GM18526 (cell line): ENCODE measurements around the gene FMNL2.

Source experiments
- POLR2A ChIP-seq: IDR thresholded peaks from 3 replicates; pipeline ENCODE4 v1.6.1; 2011; ENCODE audit not compliant: insufficient read length; ENCODE audit errors: extremely low read depth

The FMNL2 gene

DNA sequence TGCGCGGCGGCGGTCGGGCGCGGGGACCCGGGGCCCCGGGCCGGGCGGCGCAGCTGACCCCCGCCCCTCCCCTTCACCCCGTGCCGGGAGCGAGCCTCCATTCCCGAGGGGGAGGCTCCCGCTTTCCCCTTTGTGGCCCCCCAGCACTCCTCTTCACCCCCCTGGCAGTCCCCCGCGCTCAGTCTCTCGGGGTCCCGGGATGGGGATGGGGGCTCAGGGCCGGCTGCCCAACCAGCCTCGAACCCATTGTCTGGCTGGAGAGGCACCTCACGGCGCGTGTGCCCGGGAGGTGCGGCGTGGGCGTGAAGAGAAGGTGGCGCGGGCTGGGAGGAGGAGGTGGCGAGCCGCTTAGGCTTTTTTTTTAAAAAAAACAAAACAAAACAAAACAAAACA lies 748 bp downstream of the FMNL2 start:
- TF ChIP-seq POLR2A: no peak

DNA sequence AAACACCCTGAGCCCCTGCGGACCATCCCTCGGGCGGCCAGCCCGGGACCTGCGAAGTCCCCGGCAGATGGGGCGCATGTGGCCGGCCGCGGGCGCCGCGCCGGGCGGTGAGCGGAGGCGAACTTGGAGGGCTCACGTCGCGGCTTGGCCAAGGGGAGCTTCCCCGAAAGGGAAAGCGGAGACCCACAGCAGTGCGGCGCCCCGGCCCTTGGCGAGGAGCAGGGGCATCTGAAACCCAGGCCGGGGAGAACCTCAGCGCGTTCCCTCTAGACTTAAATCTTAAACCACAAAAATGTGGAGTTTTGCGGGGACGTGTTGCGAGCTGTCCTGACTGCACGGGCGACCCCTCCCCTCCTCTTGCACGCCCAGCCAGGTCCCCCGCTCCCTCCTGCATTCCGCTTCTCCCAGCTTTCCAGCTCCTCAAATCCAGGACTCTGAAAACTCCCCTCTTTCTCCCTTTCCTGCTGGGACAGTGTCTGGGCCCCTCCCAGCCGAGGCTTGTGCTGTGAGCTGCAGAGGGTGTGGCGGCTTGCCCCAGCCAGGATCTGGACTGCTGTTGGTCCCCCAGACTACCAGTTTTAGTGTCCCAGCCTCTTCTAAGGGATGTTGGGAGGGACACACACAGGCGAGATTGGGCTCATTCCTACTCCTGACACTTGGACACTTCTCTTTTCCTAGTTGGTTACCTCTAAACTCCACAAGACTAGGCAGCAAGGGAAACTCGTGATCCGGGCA lies 1.3 kb downstream of the FMNL2 start:
- TF ChIP-seq POLR2A: no peak

DNA sequence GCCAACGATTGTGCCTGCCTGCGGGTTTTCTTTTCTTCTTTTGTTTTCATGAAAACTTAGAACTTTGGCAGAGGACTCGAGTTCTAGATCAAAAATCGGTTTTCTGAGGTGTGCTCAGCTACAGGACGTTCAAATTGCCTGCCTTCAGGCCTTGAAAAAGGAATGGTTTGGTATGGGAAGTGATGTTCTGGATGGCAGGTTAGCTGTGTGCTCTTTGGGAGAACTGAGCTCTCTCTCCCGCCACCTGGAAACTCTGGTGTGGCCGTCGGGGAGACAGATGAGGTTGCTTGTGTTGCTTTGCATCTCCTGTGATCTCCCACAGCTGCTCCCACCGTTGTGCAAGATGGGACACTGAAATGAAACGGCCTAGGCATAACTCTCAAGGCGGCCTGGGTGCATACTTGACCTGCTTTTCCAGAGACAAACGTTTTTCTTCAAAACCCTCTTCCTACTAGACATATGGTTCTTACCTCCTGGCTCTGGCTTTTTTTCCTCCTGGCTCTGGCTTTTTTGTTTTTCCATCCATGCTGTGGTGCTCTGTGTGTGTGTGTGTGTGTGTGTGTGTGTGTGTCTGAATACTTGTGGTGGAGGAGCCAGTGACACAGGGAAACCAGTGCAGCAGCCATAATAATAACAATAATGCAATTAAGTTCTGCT lies 2.0 kb downstream of the FMNL2 start:
- TF ChIP-seq POLR2A: no peak

DNA sequence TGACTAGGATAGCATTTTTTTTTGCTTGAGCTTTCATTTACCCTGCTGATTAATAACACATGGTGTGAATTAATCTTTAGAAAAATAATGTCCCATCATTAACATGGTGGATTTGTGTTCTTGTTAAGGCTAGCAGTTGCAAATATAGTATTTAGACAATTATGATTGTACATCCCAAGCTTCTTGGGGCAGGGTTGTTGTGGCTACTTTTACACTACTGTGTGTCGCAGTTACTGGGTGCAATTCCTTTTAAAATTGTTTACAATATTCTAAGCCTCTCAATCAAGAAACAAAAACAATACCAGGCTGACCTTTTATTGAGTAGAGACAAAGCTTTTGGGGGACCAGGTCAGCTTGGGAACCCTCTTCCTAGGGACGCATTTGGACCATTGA lies 2.5 kb downstream of the FMNL2 start:
- TF ChIP-seq POLR2A: no peak

DNA sequence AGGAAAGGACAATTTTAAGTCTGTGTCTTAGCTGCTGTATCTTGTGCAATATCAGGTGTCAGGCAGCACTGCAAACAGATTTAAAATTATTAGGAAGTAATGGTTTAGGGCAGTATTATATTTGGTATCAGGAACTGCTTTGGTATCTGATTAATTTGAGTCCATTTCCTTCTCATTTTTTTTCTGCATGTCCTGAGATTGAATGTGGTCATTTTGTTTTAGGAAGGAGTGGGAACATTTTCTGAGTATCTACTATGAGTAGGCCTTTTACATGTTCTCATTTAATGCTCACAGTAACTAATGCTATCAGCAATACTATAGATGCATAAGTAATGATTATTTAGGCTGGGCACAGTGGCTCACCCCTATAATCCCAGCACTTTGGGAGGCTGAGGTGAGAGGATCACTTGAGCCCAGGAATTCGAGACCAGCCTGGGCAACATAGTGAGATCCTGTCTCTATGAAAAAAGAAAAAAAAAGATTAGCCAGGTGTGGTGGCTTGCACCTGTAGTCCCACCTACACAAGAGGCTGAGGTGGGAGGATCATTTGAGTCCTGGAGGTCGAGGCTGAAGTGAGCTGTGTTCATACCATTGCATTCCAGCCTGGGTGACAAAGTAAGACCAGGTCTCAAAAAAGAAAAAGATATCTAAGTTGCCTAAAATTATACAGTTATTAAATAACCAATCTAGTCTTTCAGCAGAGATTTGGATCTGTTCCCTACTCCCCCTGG lies 4.7 kb downstream of the FMNL2 start:
- TF ChIP-seq POLR2A: no peak

DNA sequence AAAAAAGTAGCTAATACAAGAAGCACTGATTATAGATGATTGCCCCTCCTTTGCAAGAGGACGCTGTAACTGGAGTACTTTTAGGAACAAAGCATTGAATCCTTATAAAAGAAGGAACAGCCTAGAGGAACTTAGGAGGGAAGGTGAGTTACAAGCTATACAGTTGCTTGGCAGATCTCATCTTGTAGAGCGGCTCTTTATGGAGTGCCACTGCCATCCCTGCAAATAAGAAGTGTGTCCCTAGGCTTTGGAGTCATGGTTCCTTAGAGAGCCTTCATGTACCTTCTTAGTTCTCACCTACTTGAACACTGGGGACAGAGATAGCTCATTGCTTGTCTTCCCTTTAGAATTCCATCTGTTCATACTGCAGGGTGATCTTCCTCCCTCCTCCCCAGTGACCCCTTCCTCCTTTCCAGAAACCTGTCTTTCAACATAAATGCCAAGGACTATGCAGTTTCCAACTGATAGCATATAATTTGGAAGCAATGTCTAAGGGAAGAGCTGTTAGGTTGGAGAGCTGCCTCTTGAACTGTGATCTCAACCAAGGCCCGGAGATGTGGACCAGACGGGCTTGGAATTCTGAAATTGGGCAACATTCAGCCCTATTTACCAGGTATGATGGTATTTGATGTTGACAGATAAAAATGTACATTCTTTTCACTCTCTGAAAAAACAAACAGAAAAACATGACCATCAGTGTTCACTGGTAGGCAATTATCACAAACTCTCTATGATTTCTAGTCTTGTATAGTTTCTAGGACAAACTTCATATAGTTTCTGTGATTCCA lies 7.5 kb downstream of the FMNL2 start:
- TF ChIP-seq POLR2A: no peak

DNA sequence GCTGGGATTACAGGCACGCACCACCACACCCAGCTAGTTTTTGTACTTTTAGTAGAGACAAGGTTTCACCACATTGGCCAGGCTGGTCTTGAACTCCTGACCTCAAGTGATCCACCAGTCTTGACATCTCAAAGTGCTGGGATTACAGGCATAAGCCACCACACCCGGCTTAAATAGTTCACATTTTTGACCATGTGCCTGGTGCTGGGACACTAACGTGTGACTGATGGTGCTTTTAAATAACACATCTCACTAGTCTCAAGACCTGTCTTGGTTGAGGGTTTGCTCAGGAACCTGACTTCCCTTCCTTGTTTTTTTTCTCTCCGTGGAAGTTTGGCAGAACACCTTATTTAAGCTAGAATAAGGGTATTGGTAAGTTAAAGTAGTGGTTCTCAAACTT lies 8.5 kb downstream of the FMNL2 start:
- no peak for TF ChIP-seq POLR2A

DNA sequence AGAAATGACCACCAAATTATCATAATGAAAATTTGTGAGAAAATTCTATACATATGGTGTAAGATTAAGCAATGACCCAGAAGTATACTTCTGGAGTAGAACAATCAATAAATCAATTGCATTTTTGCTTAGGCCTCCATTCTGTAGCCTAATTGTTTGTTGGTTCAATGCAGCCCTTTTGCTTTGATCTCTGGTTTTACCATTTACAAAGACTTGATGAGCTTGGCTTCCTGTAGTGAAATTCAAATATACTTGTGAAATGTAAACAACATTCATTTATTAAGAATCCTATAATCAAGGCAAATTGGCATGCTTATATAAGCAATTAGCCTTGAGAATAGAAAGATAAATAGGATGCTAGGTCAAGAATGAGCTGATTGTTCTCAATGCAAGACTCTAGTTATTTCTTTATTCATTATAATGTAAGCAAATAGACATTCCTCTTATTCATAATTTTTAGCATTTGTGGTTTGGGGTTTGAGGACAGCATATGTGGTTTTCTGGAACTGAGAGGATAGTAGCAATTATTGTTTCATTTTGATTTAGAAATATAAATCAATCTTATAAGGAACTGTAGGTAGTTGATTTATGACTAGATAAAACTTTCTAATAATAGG lies 9.7 kb downstream of the FMNL2 start:
- TF ChIP-seq POLR2A: no peak

DNA sequence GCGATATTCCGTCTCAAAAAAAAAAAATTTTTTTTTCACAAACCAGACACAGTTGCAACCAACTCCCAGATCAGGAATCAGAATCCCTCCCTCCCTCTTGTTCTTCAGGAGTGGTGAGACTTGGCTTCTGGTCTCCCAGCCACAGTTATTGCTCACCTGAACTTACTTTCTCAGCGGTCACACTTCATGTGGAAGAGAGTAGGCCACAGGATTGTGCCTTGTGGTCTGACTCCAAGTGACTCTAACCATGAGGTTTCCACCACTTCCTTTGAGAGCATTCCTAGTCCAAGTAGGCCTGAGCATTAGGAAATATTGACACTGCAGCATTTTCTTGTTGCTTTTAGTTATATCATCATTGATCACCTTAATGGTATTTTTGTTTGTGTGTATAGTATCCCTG lies 12.1 kb downstream of the FMNL2 start:
- TF ChIP-seq POLR2A: no peak

DNA sequence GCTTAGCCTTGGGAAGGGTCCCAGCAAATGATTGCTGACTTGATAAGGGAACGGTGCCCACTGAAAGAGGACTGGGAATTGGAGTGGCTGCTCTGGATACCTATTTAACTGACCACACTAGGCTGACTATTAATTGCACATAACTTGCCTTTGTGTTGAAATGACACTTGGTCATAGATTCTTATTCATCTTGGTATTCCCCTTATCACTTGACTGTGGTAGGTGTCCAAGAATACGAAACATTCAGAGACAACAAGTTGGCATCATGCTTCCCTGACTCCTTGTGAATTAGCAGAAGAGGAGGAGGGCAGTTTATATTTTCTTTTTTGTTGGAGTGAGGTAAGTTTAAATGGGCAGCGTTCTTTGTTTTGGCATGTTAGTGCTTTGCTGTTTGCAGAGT lies 13.4 kb downstream of the FMNL2 start:
- no peak for TF ChIP-seq POLR2A

DNA sequence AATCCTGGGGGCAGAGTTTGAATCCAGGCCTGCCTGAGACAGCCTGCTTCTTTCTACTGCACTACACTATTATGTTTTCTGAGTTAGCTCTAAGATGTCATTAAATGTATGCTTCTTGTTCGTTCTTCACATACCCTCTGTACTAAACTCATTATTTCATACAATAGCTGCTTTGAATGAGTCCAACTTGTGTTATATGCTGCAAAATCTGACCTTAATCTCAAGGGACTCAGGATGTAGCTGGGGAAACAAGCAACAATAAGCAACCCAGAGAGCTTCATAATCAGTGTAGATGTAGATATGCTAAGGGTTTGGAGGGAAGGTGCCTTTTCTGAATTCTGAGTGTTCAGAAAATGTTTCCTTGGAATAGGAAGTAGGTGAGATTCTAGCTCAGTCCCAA lies 14.4 kb downstream of the FMNL2 start:
- TF ChIP-seq POLR2A: no peak

DNA sequence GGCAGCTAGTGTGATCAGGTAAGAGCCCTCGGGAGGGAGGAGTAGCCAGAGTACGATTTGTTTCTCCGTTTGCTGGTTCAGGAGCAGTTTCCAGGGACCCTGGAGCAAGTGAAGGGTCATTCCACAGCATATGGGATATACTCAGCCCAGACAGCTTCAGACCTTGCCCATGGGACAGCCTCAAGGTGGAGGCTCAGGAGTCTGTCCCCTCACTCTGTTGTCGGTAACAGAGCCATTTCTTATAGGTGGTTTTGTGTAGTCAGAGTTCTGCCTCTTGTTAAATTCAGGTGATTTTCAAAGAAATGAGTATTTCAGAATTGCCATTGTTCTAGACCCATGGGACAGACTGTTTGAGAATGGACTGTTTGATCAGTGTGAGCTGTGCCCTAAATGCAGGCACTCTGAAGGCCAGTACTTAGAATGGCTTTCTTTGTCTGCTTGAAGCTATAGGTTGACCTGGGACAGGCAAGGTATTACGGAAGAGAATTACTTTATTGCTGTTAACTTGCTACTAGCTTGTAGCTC lies 15.2 kb downstream of the FMNL2 start:
- no peak for TF ChIP-seq POLR2A

DNA sequence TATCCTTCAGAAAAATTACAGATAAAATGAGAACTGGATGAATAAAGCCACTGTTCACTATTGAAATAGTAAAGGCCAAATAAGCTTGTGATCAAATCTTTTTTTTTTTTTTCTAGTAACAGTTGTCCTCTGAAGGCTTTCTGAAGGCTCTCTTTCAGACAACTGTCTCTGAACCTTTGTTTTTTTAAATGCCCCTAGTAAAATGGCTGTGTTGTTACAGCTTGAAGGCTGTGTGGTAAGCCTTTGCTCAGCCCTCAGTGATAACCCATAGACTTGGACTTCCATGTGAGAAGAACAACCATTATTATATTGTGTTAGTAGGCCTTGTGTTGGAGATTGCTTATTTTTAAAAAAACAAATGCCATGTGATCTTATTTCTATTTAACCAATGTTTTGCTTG lies 17.6 kb downstream of the FMNL2 start:
- TF ChIP-seq POLR2A: no peak

DNA sequence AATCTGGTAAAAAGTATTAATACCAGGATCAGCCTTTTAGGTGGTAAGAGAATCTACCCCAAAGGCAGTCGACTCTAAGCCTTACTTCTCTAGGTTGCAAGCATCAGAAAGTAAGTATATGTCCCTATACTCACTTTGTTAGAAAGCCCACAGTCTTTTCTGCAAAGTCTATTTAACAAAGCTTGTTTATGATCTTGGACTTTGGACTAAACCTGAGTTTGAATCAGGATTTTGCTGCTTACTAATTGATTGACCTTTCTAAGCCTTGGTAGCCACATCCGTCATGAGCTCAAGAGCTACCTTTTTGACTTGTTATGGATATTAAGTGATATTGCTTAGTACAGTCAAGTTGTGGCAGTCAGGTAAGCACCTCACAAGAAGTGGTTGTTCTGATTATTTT lies 18.4 kb downstream of the FMNL2 start:
- no peak for TF ChIP-seq POLR2A

DNA sequence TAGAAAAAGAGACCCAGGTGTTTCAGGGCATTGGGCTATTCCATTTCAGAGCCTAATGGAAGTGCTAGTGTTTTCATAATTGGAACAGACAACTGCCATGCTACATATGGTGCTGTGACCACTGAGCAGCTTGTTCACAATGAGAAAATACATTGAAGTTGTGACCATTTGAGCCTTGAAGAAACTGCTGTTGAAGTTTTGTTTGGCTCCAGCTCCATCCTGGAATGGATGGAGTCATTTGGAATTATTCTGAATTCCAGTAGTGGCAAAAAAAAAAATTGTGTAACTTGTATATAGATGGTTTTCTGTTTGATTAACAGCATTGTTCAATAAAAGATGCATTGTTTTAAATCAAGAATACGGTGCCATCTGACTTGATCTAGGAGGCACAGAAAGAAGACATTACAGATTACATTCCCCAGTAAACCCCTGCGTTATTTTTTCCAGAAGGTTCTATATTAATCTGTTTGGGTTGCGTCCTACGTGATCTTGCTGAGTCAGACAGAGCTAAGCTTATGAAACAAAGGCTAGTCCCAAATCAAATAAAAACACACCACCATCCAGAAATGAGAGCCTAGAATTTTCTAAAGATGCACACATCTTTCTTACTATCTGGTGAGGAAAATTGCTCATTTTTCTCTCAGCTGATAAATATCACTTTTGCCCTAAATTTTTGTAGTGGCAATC lies 19.2 kb downstream of the FMNL2 start:
- no peak for TF ChIP-seq POLR2A

DNA sequence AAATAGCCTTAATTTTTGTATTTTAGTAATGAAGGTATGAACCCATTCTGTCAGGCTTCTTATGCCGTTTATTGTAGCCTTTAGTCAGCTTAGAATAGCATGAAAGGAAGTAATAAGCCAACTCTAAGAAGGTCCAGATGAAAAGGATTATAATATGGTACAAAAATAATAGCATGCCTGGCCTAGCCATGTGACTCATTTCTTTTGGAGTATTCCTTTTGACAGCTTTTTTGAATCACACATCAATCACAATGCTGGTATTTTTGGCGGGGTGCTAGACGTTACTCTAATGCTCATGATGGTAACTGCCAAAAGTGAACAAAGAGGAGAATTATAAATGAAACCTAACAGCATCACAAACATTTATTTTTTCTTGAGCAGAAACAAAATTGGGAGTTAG lies 19.9 kb downstream of the FMNL2 start:
- TF ChIP-seq POLR2A: no peak
